NT2/D1 (cell line): ENCODE data around the gene ADAM8.

Experiments
- DNase-seq: peaks from one replicate; pipeline ENCODE4 v3.0.0-alpha.2; 2011; ENCODE audit warnings: low read depth, low spot score
- H3K27me3 ChIP-seq: 2 replicates; pipeline ENCODE4 v1.6.0; 2011; ENCODE audit warnings: mild to moderate bottlenecking; ENCODE audit not compliant: insufficient read length, insufficient read depth
- H3K36me3 ChIP-seq: 2 replicates; pipeline ENCODE4 v1.6.1; 2011; ENCODE audit warnings: mild to moderate bottlenecking, low read length, mixed read lengths; ENCODE audit not compliant: insufficient read depth, insufficient read length
- H3K4me1 ChIP-seq: 2 replicates; pipeline ENCODE4 v1.5.1; 2011; ENCODE audit not compliant: insufficient read depth, insufficient read length
- H3K4me3 ChIP-seq: 2 replicates; pipeline ENCODE4 v1.5.1; 2011; ENCODE audit warnings: low read depth; ENCODE audit not compliant: insufficient read length
- H3K9ac ChIP-seq: 2 replicates; pipeline ENCODE4 v1.6.0; 2011; ENCODE audit warnings: low read depth; ENCODE audit not compliant: insufficient read length
- H3K9me3 ChIP-seq: 2 replicates; pipeline ENCODE4 v1.5.1; 2011; ENCODE audit warnings: mild to moderate bottlenecking, low read length; ENCODE audit not compliant: insufficient read depth
- SUZ12 ChIP-seq: IDR thresholded peaks from 2 replicates; pipeline ENCODE4 v1.6.1; 2011; ENCODE audit not compliant: insufficient read length, insufficient read depth; ENCODE audit errors: extremely low read depth
- YY1 ChIP-seq: IDR thresholded peaks from 2 replicates; pipeline ENCODE4 v1.6.1; 2011; ENCODE audit not compliant: insufficient read length, insufficient read depth
- ZNF274 ChIP-seq: IDR thresholded peaks from 2 replicates; pipeline ENCODE4 v1.6.1; 2011; ENCODE audit warnings: mild to moderate bottlenecking, low read depth, low read length

ADAM8 gene

DNA sequence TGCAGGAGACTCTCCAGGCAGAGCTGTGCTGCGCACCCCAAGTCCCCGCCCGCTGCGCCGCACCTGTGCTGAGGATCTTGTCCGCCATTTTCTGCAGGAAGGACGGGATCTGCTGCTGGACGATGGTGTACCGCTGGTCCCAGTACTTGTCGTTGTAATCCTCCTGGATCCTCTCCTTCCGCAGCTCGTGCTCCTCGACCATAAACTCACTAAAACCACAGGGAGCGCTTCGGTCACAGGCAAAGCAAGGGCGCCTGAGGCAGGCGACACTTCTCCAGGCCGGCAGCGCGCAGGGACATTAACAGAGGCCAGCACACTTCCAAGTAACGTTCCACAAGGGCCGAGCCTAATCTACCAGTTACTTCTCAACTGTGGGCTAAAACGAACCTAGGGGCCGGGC is 13.1 kb upstream of the ADAM8 start:
- Histone ChIP-seq H3K9ac (no peak overlapping the region), H3K9me3 (no peaks in the 10 kb centered on the region), H3K4me3 (no peak overlapping the region), H3K27me3 (no peaks in the 10 kb centered on the region), H3K4me1 (no peaks in the 10 kb centered on the region), H3K36me3 (peaks cover 79% of the 10 kb centered on the region)
- no peak for DNase-seq
- TF ChIP-seq ZNF274 (no peak), SUZ12 (no peak), YY1 (no peak)

DNA sequence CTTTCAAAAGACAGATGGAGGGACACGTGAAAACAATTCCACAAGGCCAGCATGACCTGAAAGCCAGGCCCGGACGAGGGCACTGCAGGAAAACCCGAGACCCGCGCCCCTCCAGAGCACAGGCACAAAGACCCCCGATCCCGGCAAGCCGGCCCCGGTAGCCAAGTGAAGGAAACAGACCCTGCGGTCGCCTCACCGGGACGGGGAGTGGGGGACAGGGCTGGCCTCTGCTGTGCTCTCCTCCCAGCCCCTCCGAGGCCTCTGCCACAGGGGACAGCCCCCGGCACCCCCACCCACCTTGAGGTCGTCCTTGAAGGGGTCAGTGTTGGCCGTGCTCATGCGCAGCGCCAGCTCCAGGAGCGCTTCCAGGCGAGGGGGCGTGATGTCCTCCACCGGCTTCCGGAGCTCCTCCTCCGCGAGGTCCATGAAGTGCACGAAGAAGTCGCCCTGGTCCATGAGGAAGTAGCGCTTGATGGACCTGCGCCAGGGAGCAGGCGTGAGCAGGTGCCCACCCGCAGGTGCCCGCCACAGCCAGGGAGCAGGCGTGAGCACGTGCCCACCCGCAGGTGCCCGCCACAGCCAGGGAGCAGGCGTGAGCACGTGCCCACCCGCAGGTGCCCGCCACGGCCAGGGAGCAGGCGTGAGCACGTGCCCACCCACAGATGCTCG is 11.3 kb upstream of the ADAM8 start:
- Histone ChIP-seq H3K27me3 (no peaks in the 10 kb centered on the region), H3K9me3 (no peaks in the 10 kb centered on the region), H3K4me1 (no peaks in the 10 kb centered on the region), H3K4me3 (no peak overlapping the region), H3K9ac (no peak overlapping the region), H3K36me3 (peaks cover 77% of the 10 kb centered on the region)
- TF ChIP-seq ZNF274 (no peak), SUZ12 (no peak), YY1 (no peak)
- no peak for DNase-seq

DNA sequence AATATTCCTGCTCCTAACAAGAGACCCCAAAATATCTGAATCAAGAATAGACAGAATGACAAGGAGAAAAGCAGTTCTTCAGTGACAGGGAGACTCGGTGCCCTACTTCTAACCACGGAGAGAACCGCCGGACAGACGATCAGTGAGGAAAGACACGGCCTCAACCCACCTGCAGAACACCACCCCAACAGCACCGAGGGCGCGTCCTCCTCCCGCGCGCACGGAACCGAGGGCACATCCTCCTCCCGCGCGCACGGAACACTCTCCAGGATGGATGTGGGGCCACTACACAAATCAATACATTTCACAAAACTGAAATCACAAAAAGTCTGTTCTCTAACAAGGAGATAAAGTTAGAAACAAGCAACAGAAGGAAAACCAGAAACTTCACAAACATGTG is 9.7 kb upstream of the ADAM8 start:
- Histone ChIP-seq H3K9ac (no peak overlapping the region), H3K9me3 (no peaks in the 10 kb centered on the region), H3K4me1 (no peaks in the 10 kb centered on the region), H3K27me3 (no peaks in the 10 kb centered on the region), H3K4me3 (no peak overlapping the region), H3K36me3 (peaks cover 81% of the 10 kb centered on the region)
- TF ChIP-seq YY1 (no peak), ZNF274 (no peak), SUZ12 (no peak)
- no peak for DNase-seq

DNA sequence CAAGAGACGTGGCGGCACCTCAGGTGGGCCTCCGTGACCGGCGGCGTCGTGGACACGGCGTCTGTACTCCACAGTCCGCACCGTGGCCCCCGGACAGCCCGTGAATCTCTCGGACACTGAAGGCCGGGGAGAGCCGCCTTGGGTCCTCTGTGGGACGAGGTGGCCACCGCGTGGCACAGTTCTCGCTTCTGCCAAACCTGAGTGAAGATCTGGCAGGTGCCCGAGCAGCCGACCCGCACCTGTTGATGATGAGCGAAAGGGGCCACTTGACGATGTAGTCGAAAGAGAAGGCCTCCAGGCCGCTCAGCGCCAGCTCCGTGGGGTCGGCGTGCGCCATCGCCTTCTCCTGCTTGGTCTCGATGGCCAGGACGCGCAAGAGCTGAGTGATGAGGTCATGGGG is 8.5 kb upstream of the ADAM8 start:
- Histone ChIP-seq H3K9me3 (no peaks in the 10 kb centered on the region), H3K4me1 (no peaks in the 10 kb centered on the region), H3K9ac (no peak overlapping the region), H3K27me3 (no peaks in the 10 kb centered on the region), H3K4me3 (no peak overlapping the region), H3K36me3 (peaks cover 82% of the 10 kb centered on the region)
- no peak for DNase-seq
- TF ChIP-seq ZNF274 = no peak
- TF ChIP-seq YY1 = no peak
- TF ChIP-seq SUZ12 = no peak

DNA sequence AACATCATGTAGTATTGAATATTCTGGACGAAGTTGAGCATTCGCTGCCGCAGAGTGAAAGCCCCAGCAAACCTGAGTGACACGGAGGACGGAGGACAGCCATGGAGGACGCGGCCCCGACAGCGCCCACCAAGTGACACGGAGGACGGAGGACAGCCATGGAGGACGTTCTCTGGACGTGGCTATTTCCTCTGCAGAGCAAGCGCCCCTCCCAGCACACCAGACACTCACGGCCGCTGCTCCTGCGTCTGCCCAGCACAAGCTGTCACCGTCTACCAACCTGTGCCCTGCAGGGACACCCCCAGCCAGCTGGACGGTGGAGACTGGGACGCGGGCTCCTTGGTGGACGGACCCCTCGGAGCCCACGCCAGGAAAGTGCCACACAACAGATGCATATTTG is 7.3 kb upstream of the ADAM8 start:
- Histone ChIP-seq H3K9ac (no peak overlapping the region), H3K4me3 (no peak overlapping the region), H3K27me3 (no peaks in the 10 kb centered on the region), H3K4me1 (peaks cover 3% of the 10 kb centered on the region), H3K9me3 (no peaks in the 10 kb centered on the region), H3K36me3 (peaks cover 84% of the 10 kb centered on the region)
- DNase-seq = no peak
- TF ChIP-seq YY1 = no peak
- no peak for TF ChIP-seq SUZ12
- no peak for TF ChIP-seq ZNF274

DNA sequence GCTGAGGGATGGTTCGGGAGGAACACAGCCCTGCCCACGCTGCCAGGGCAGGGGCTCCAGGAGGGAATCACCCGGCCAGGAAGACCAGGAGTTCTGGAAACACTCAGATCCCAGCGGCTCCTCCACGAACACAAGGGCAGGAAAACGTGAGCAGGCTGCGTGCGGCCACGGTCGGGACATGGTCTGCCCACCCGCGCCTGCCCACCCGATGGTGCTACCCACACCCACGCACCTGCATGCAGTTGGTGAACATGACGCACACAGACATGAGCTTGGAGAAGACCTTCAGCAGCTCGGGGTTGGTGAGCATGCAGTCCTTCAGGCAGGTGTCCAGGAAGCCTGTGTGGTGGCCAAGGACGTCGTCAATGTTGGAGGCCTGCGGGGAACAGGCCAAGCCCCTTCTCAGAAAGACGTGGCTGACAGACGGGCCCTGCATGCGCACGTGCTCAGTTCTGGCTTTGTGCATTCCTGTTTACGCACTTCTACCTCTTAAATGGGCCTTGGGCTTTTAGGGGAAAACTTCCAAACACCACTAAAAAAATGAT is 6.2 kb upstream of the ADAM8 start:
- Histone ChIP-seq H3K9ac (no peak overlapping the region), H3K4me1 (peaks cover 5% of the 10 kb centered on the region), H3K36me3 (peaks cover 74% of the 10 kb centered on the region), H3K9me3 (no peaks in the 10 kb centered on the region), H3K4me3 (no peak overlapping the region), H3K27me3 (no peaks in the 10 kb centered on the region)
- DNase-seq = no peak
- TF ChIP-seq ZNF274 (no peak), SUZ12 (no peak), YY1 (no peak)

DNA sequence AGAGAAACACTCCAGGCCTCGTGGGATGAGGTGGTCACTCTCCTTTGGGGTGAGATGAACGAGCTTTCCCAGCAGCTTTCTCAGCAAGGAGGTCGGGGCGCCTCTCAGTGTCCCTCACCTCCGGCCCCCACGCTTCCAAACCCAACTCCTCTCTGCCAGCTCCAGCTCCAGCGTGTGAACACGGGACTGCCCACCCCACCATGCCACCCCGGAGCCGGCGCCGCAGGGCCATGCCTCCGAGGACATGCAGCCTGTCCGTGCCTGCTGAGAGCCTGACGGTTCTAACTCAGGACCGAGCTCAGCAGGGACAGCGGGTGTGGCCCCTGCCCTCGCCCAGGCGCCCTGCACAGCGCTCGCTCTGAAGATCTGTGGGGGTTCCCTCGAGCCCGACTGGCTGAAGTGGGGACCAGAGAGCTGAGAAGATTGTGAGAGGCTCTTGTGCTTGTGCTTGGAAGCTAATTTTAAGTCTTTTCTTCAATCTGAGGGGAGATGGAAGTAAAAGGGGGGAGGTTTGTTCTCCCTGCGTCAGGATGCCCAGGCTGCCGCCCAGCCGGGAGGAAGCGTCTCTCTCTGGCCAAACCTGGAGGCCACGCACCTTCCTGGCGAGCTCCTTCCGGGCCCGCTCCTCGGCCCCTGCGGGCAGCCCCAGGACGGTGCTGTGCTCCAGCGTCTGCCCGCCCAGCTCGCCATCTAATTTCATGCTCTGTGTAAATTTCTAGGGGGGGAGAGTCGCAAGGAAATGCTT is 5.1 kb upstream of the ADAM8 start:
- DNase-seq = no peak
- Histone ChIP-seq H3K4me1 (peaks cover 10% of the 10 kb centered on the region), H3K36me3 (peaks cover 66% of the 10 kb centered on the region), H3K27me3 (no peaks in the 10 kb centered on the region), H3K4me3 (no peak overlapping the region), H3K9ac (no peak overlapping the region), H3K9me3 (no peaks in the 10 kb centered on the region)
- no peak for TF ChIP-seq YY1
- TF ChIP-seq ZNF274 = no peak
- TF ChIP-seq SUZ12 = no peak
